PC-3 (cell line): ENCODE measurements around the gene DPM1. TPM values are rescaled to one million over a fixed set of nuclear protein-coding genes. Genes with fewer than 3 reads are reported as not detected.

Experiments used
- ATAC-seq: fragments of 200-7000 bp; cut with Tn5 transposase; 2 replicates; pipeline ENCODE4 v1.9.1; 2020; ENCODE audit warnings: mild to moderate bottlenecking, moderate library complexity
- BruUV-seq: library from RNA; stranded (reverse); fragments of 400-500 nt; replicated peaks from 2 replicates; lab custom pipeline; 2021; lab: Mats Ljungman, UMichigan
- CTCF ChIA-PET: fragments of 300-600 bp; sonication (Branson Sonifier 250); formaldehyde crosslinking; loops from one replicate; lab custom pipeline; 2022; ENCODE audit warnings: antibody characterized with exemption; lab: Charles Lee
- POLR2A ChIA-PET: fragments of 300-600 bp; sonication (Branson Sonifier 250); formaldehyde crosslinking; loops from one replicate; lab custom pipeline; 2022; ENCODE audit warnings: antibody characterized with exemption; ENCODE audit not compliant: unreplicated experiment; lab: Charles Lee
- DNase-seq: peaks from one replicate; pipeline ENCODE4 v3.0.0-alpha.2; 2015
- H2AFZ ChIP-seq: fragments of 300-600 bp; sonication (generic); 2 replicates; pipeline ENCODE4 v1.6.0; 2016; ENCODE audit warnings: antibody characterized with exemption, low read length
- H3F3A ChIP-seq: fragments of 300-600 bp; sonication (generic); one replicate; pipeline ENCODE4 v1.6.0; 2017; ENCODE audit warnings: antibody characterized with exemption, low read length, control low read depth, mild to moderate bottlenecking; ENCODE audit not compliant: unreplicated experiment
- H3K27ac ChIP-seq: fragments of 300-600 bp; sonication (generic); 2 replicates; pipeline ENCODE4 v1.5.1; 2016; ENCODE audit warnings: mild to moderate bottlenecking, low read length
- H3K27me3 ChIP-seq: fragments of 300-600 bp; sonication (generic); 2 replicates; pipeline ENCODE4 v1.6.1; 2016; ENCODE audit warnings: low read length, mixed read lengths
- H3K36me3 ChIP-seq: fragments of 300-600 bp; sonication (generic); 2 replicates; pipeline ENCODE4 v1.6.1; 2016; ENCODE audit warnings: low read depth, mixed run types, low read length, mixed read lengths
- H3K4me1 ChIP-seq: fragments of 300-600 bp; sonication (generic); 2 replicates; pipeline ENCODE4 v1.5.1; 2016; ENCODE audit warnings: low read length; ENCODE audit not compliant: insufficient read depth
- H3K4me2 ChIP-seq: fragments of 300-600 bp; sonication (generic); 2 replicates; pipeline ENCODE4 v1.6.0; 2016; ENCODE audit warnings: low read length
- H3K4me3 ChIP-seq: fragments of 300-600 bp; sonication (generic); 2 replicates; pipeline ENCODE4 v1.5.1; 2016; ENCODE audit warnings: mild to moderate bottlenecking, low read length, mixed read lengths
- H3K79me2 ChIP-seq: fragments of 300-600 bp; sonication (generic); 2 replicates; pipeline ENCODE4 v1.6.1; 2017; ENCODE audit warnings: low read length, mixed read lengths
- H3K9ac ChIP-seq: fragments of 300-600 bp; sonication (generic); 2 replicates; pipeline ENCODE4 v1.6.0; 2016; ENCODE audit warnings: mild to moderate bottlenecking, low read length
- H3K9me2 ChIP-seq: fragments of 300-600 bp; sonication (generic); replicated peaks from 2 replicates; pipeline ENCODE4 v1.6.1; 2016; ENCODE audit warnings: mixed run types, low read length, mixed read lengths
- H3K9me3 ChIP-seq: fragments of 300-600 bp; sonication (generic); 2 replicates; pipeline ENCODE4 v1.6.1; 2016; ENCODE audit warnings: low read length, mixed read lengths
- H4K20me1 ChIP-seq: fragments of 300-600 bp; sonication (generic); 2 replicates; pipeline ENCODE4 v1.6.1; 2016; ENCODE audit warnings: low read length, mixed read lengths
- CTCF ChIP-seq: fragments of 300-600 bp; sonication (generic); conservative IDR thresholded peaks from 2 replicates; pipeline ENCODE4 v1.5.1; 2017; ENCODE audit warnings: antibody characterized with exemption, low read depth, mild to moderate bottlenecking, low read length
- EZH2 ChIP-seq: fragments of 300-600 bp; sonication (generic); IDR thresholded peaks from one replicate; pipeline ENCODE4 v1.6.1; 2017; ENCODE audit warnings: antibody characterized with exemption, mild to moderate bottlenecking, low read length; ENCODE audit not compliant: unreplicated experiment
- EZH2phosphoT487 ChIP-seq: fragments of 300-600 bp; sonication (generic); IDR thresholded peaks from 2 replicates; pipeline ENCODE4 v1.6.1; 2018; ENCODE audit warnings: mild to moderate bottlenecking, antibody characterized with exemption, low read length, borderline replicate concordance
- intact Hi-C: fragments of 100-400 bp; cut with micrococcal nuclease; formaldehyde crosslinking; loops from 2 replicates; pipeline ENCODE4 v1.9.0; 2023
- total RNA-seq: library from RNA; depleted of rRNA; stranded (reverse); fragments of >200 nt; gene quantifications from 2 replicates; pipeline ENCODE4 v1.2.3, GENCODE V29; 2014

The DPM1 gene
- total RNA-seq, 1 experiment from 2014 or later, result 87.0 TPM

- H4K20me1 ChIP-seq, result peaks cover 30% of the 10 kb centered on the region
- H3K4me2 ChIP-seq, result peak overlapping the region; percentile 90
- H3K9ac ChIP-seq, result peak overlapping the region; percentile 81
- intact Hi-C loops, result loop anchor here (2.0 kb wide), 1 partner anchor 136 kb away; the partner anchor contains the start of gene BCAS4
- H3K79me2 ChIP-seq, result peaks cover 52% of the 10 kb centered on the region
- ChIA-PET CTCF (interaction anchor here (0.6 to 1.4 kb wide), 6 partner anchors 28 to 140 kb away, joined by 3 to 9 read pairs (median 4); partner anchors contain the start of genes BCAS4, DPM1 and MOCS3), POLR2A (interaction anchor here (0.5 to 0.7 kb wide), 2 partner anchors 136 to 586 kb away, joined by 3 to 4 read pairs; partner anchors contain the start of gene BCAS4)
- H3K9me2 ChIP-seq, result no peaks in the 10 kb centered on the region
- H2AFZ ChIP-seq, result no peak overlapping the region
- DNase-seq (no peak), ATAC-seq (peak; percentile 14)
- BruUV-seq, result no TSS peak
- peak overlapping the region; percentile 92 for H3K4me3 ChIP-seq
- H3K27ac ChIP-seq, result peak overlapping the region; percentile 12
- peaks cover 48% of the 10 kb centered on the region for H3K36me3 ChIP-seq
- H3K9me3 ChIP-seq, result no peaks in the 10 kb centered on the region
- no peak for TF ChIP-seq CTCF
- no peak for TF ChIP-seq EZH2phosphoT487
- peaks cover 26% of the 10 kb centered on the region for H3F3A ChIP-seq
- peaks cover 31% of the 10 kb centered on the region for H3K4me1 ChIP-seq
- H3K27me3 ChIP-seq, result no peaks in the 10 kb centered on the region
Measured at GRCh38 chr20:50930139-50930975, 28.0 kb downstream of the DPM1 start.

GRCh38 chr20:50929299-50930138 lies 28.8 kb downstream of the DPM1 start:
- Histone ChIP-seq H3K4me3 (peak overlapping the region; percentile 92), H3K36me3 (peaks cover 47% of the 10 kb centered on the region), H2AFZ (no peak overlapping the region), H3K79me2 (peaks cover 61% of the 10 kb centered on the region), H3F3A (peaks cover 25% of the 10 kb centered on the region), H3K9ac (peak overlapping the region; percentile 81), H3K27ac (peak overlapping the region; percentile 12), H4K20me1 (peaks cover 38% of the 10 kb centered on the region), H3K4me2 (peak overlapping the region; percentile 90), H3K9me2 (no peaks in the 10 kb centered on the region), H3K4me1 (peaks cover 31% of the 10 kb centered on the region), H3K9me3 (no peaks in the 10 kb centered on the region), H3K27me3 (no peaks in the 10 kb centered on the region)
- ATAC-seq, result peak; percentile 34
- peak; percentile 92 for DNase-seq
- ChIA-PET POLR2A (interaction anchor here (0.5 kb wide), 1 partner anchor 587 kb away, joined by 4 read pairs; no protein-coding TSS in a partner anchor), CTCF (interaction anchor here (0.7 to 1.4 kb wide), 4 partner anchors 135 to 139 kb away, joined by 4 to 6 read pairs (median 4); partner anchors contain the start of gene BCAS4)
- intact Hi-C loops, result loop anchor here (2.0 to 5.0 kb wide), 2 partner anchors 37 to 135 kb away; partner anchors contain the start of gene BCAS4
- BruUV-seq, result TSS peak; percentile 28
- TF ChIP-seq EZH2, result no peak
- TF ChIP-seq CTCF, result peak; percentile 99
